ENCODE data around the gene CSTB. TPM values are rescaled to one million over a fixed set of nuclear protein-coding genes. Genes with fewer than 3 reads are reported as not detected.

The CSTB gene
- total RNA-seq, 1 donor from 2014 or later = 32.7 TPM

- H3K36me3 Mint-ChIP-seq (ENCODE audit: unreplicated experiment) = no peaks in the 10 kb centered on the region
- peaks cover 14% of the 10 kb centered on the region for H3K4me1 Mint-ChIP-seq (ENCODE audit: low read depth, unreplicated experiment)
- no peak for TF ChIP-seq CTCF (IDR thresholded peaks at IDR 0.05; ENCODE audit: partially characterized antibody, unreplicated experiment)
- H3K9me3 Mint-ChIP-seq (ENCODE audit: unreplicated experiment) = peaks cover 4% of the 10 kb centered on the region
- no peak overlapping the region for H3K4me3 Mint-ChIP-seq (ENCODE audit: unreplicated experiment)
- peak overlapping the region; percentile 17 for H3K27ac Mint-ChIP-seq (ENCODE audit: unreplicated experiment)
- DNase-seq = no peak
- H3K27me3 Mint-ChIP-seq (ENCODE audit: unreplicated experiment) = no peaks in the 10 kb centered on the region
These were observed 17.3 kb downstream of the CSTB start for GRCh38 chr21:43758811-43759210.

- TF ChIP-seq CTCF (IDR thresholded peaks at IDR 0.05; ENCODE audit: partially characterized antibody, unreplicated experiment) = no peak
- H3K27ac Mint-ChIP-seq (ENCODE audit: unreplicated experiment) = peak overlapping the region; percentile 52
- H3K36me3 Mint-ChIP-seq (ENCODE audit: unreplicated experiment) = no peaks in the 10 kb centered on the region
These were observed 17.9 kb downstream of the CSTB start for GRCh38 chr21:43758111-43758641.

GRCh38 chr21:43757601-43758000 lies 18.5 kb downstream of the CSTB start:
- Mint-ChIP-seq H3K9me3 (ENCODE audit: unreplicated experiment) (peaks cover 3% of the 10 kb centered on the region), H3K27me3 (ENCODE audit: unreplicated experiment) (no peaks in the 10 kb centered on the region), H3K27ac (ENCODE audit: unreplicated experiment) (no peak overlapping the region), H3K36me3 (ENCODE audit: unreplicated experiment) (no peaks in the 10 kb centered on the region), H3K4me3 (ENCODE audit: unreplicated experiment) (no peak overlapping the region), H3K4me1 (ENCODE audit: low read depth, unreplicated experiment) (peaks cover 16% of the 10 kb centered on the region)
- no peak for DNase-seq
- no peak for TF ChIP-seq CTCF (IDR thresholded peaks at IDR 0.05; ENCODE audit: partially characterized antibody, unreplicated experiment)

More at GRCh38 chr21:43758111-43758641, 17.9 kb downstream of the CSTB start:
- no peaks in the 10 kb centered on the region for H3K27me3 Mint-ChIP-seq (ENCODE audit: unreplicated experiment)
- peaks cover 14% of the 10 kb centered on the region for H3K4me1 Mint-ChIP-seq (ENCODE audit: low read depth, unreplicated experiment)
- peak; percentile 50 for DNase-seq
- peaks cover 3% of the 10 kb centered on the region for H3K9me3 Mint-ChIP-seq (ENCODE audit: unreplicated experiment)
- no peak overlapping the region for H3K4me3 Mint-ChIP-seq (ENCODE audit: unreplicated experiment)

GRCh38 chr21:43755820-43756594 lies 20.1 kb downstream of the CSTB start:
- no peak for DNase-seq
- Mint-ChIP-seq H3K4me3 (ENCODE audit: unreplicated experiment) (no peak overlapping the region), H3K9me3 (ENCODE audit: unreplicated experiment) (peaks cover 3% of the 10 kb centered on the region), H3K4me1 (ENCODE audit: low read depth, unreplicated experiment) (peaks cover 16% of the 10 kb centered on the region), H3K27me3 (ENCODE audit: unreplicated experiment) (no peaks in the 10 kb centered on the region), H3K36me3 (ENCODE audit: unreplicated experiment) (no peaks in the 10 kb centered on the region), H3K27ac (ENCODE audit: unreplicated experiment) (no peak overlapping the region)
- no peak for TF ChIP-seq CTCF (IDR thresholded peaks at IDR 0.05; ENCODE audit: partially characterized antibody, unreplicated experiment)
